H9 (cell line): Measurements from ENCODE around the gene ZNF568. TPM values are rescaled to one million over a fixed set of nuclear protein-coding genes. Genes with fewer than 3 reads are reported as not detected.

Source experiments
- DNase-seq: peaks from one replicate; pipeline ENCODE4 v3.0.0-alpha.2; 2017
- H2AFZ ChIP-seq: one replicate; pipeline ENCODE4 v1.6.1; 2013; ENCODE audit warnings: mild to moderate bottlenecking, low read length, control low read depth, moderate library complexity
- H2AK5ac ChIP-seq: 2 replicates; pipeline ENCODE4 v1.6.1; 2013; ENCODE audit warnings: low read length, control low read depth, mixed read lengths; ENCODE audit not compliant: insufficient read length
- H2BK120ac ChIP-seq: one replicate; pipeline ENCODE4 v1.6.1; 2013; ENCODE audit warnings: low read depth, mild to moderate bottlenecking, low read length, control low read depth, inconsistent platforms; ENCODE audit not compliant: poor library complexity, severe bottlenecking
- H2BK12ac ChIP-seq: 2 replicates; pipeline ENCODE4 v1.6.1; 2013; ENCODE audit warnings: low read length, control low read depth, mixed read lengths, low read depth; ENCODE audit not compliant: insufficient read length
- H2BK15ac ChIP-seq: 2 replicates; pipeline ENCODE4 v1.6.1; 2013; ENCODE audit warnings: low read depth, low read length, control low read depth
- H2BK20ac ChIP-seq: one replicate; pipeline ENCODE4 v1.6.1; 2013; ENCODE audit warnings: low read depth, mild to moderate bottlenecking, low read length, control low read depth, inconsistent platforms; ENCODE audit not compliant: poor library complexity, severe bottlenecking
- H2BK5ac ChIP-seq: 2 replicates; pipeline ENCODE4 v1.6.1; 2013; ENCODE audit warnings: low read length, control low read depth, mixed read lengths; ENCODE audit not compliant: insufficient read length
- H3K14ac ChIP-seq: 2 replicates; pipeline ENCODE4 v1.6.1; 2013; ENCODE audit warnings: low read length, control low read depth; ENCODE audit not compliant: insufficient read depth
- H3K18ac ChIP-seq: 2 replicates; pipeline ENCODE4 v1.6.1; 2013; ENCODE audit warnings: low read depth, mild to moderate bottlenecking, mixed read lengths, low read length, control low read depth; ENCODE audit not compliant: insufficient read length
- H3K23ac ChIP-seq: 2 replicates; pipeline ENCODE4 v1.6.1; 2013; ENCODE audit warnings: low read length, control low read depth, mixed read lengths, low read depth; ENCODE audit not compliant: insufficient read length
- H3K23me2 ChIP-seq: 2 replicates; pipeline ENCODE4 v1.6.1; 2013; ENCODE audit warnings: low read depth, mild to moderate bottlenecking, mixed read lengths, low read length, control low read depth; ENCODE audit not compliant: insufficient read length, poor library complexity, severe bottlenecking
- H3K27ac ChIP-seq: 2 replicates; pipeline ENCODE4 v1.5.1; 2013; ENCODE audit warnings: low read length, control low read depth, mixed read lengths, low read depth; ENCODE audit not compliant: insufficient read length
- H3K27me3 ChIP-seq: 2 replicates; pipeline ENCODE4 v1.6.1; 2013; ENCODE audit warnings: low read length, control low read depth, inconsistent platforms; ENCODE audit not compliant: insufficient read depth
- H3K4ac ChIP-seq: 2 replicates; pipeline ENCODE4 v1.6.1; 2013; ENCODE audit warnings: low read depth, mild to moderate bottlenecking, control low read depth, inconsistent platforms, low read length, moderate library complexity
- H3K4me1 ChIP-seq: 2 replicates; pipeline ENCODE4 v1.6.1; 2013; ENCODE audit warnings: low read length, control low read depth, inconsistent platforms; ENCODE audit not compliant: insufficient read depth
- H3K4me2 ChIP-seq: 2 replicates; pipeline ENCODE4 v1.6.1; 2013; ENCODE audit warnings: low read length, control low read depth, mixed read lengths; ENCODE audit not compliant: insufficient read length, insufficient read depth
- H3K56ac ChIP-seq: 2 replicates; pipeline ENCODE4 v1.6.1; 2013; ENCODE audit warnings: low read depth, mild to moderate bottlenecking, mixed read lengths, low read length, control low read depth; ENCODE audit not compliant: insufficient read length
- H3K79me1 ChIP-seq: 2 replicates; pipeline ENCODE4 v1.6.1; 2013; ENCODE audit warnings: low read depth, mild to moderate bottlenecking, moderate library complexity, low read length, control low read depth, inconsistent platforms; ENCODE audit not compliant: insufficient read depth, poor library complexity, severe bottlenecking
- H3K79me2 ChIP-seq: 2 replicates; pipeline ENCODE4 v1.6.1; 2013; ENCODE audit warnings: low read length, control low read depth, inconsistent platforms; ENCODE audit not compliant: insufficient read depth
- H3K9ac ChIP-seq: 2 replicates; pipeline ENCODE4 v1.6.1; 2013; ENCODE audit warnings: low read length, control low read depth, mixed read lengths; ENCODE audit not compliant: insufficient read length; ENCODE audit errors: extremely low read depth
- H3K9me3 ChIP-seq: one replicate; pipeline ENCODE4 v1.6.1; 2013; ENCODE audit warnings: low read depth, low read length, inconsistent platforms; ENCODE audit not compliant: control insufficient read depth
- H3T11ph ChIP-seq: one replicate; pipeline ENCODE4 v1.6.1; 2013; ENCODE audit warnings: mild to moderate bottlenecking, low read length, control low read depth, inconsistent platforms
- H4K20me1 ChIP-seq: one replicate; pipeline ENCODE4 v1.6.1; 2013; ENCODE audit not compliant: control insufficient read depth, insufficient read length, insufficient read depth
- H4K5ac ChIP-seq: 2 replicates; pipeline ENCODE4 v1.6.1; 2013; ENCODE audit warnings: low read depth, mild to moderate bottlenecking, mixed read lengths, low read length, control low read depth; ENCODE audit not compliant: insufficient read length
- H4K8ac ChIP-seq: replicated peaks from 2 replicates; pipeline ENCODE4 v1.6.1; 2013; ENCODE audit warnings: low read length, control low read depth, mixed read lengths, low read depth; ENCODE audit not compliant: insufficient read length
- H4K91ac ChIP-seq: 2 replicates; pipeline ENCODE4 v1.6.1; 2013; ENCODE audit warnings: low read depth, mild to moderate bottlenecking, moderate library complexity, mixed read lengths, low read length, control low read depth; ENCODE audit not compliant: insufficient read length
- H3K27ac Mint-ChIP-seq, 3 experiments: 2 replicates in 2 of 3; 3 replicates in 1 of 3; pipeline ENCODE4 v1.8.0; 2020 to 2021; ENCODE audit warnings: mixed read lengths in 3 of 3, mild to moderate bottlenecking in 1 of 3, moderate library complexity in 1 of 3
- H3K27me3 Mint-ChIP-seq: 2 replicates; pipeline ENCODE4 v1.8.0; 2021; ENCODE audit warnings: low read depth, mild to moderate bottlenecking, moderate library complexity, mixed read lengths
- H3K36me3 Mint-ChIP-seq, 3 experiments: 2 replicates in 2 of 3; 3 replicates in 1 of 3; pipeline ENCODE4 v1.8.0; 2020 to 2021; ENCODE audit warnings: low read depth in 3 of 3, mixed read lengths in 3 of 3; ENCODE audit not compliant: insufficient read depth in 1 of 3
- H3K4me1 Mint-ChIP-seq, 2 experiments: 2 replicates each; pipeline ENCODE4 v1.8.0; 2020; ENCODE audit warnings: mixed read lengths in 2 of 2
- H3K4me3 Mint-ChIP-seq, 2 experiments: 2 replicates in 1 of 2; 3 replicates in 1 of 2; pipeline ENCODE4 v1.8.0; 2020 to 2021; ENCODE audit warnings: mild to moderate bottlenecking in 2 of 2, mixed read lengths in 2 of 2, moderate library complexity in 1 of 2
- H3K9me3 Mint-ChIP-seq, 2 experiments: 2 replicates in 1 of 2; 3 replicates in 1 of 2; pipeline ENCODE4 v1.8.0; 2020; ENCODE audit warnings: mild to moderate bottlenecking in 2 of 2, mixed read lengths in 2 of 2, moderate library complexity in 1 of 2
- WGBS: extraction: QIAGEN DNeasy Blood & Tissue Kit; methylation state at CpG from one replicate; pipeline ENCODE4 v1.1.7; 2013; ENCODE audit warnings: missing lambda C conversion rate, low lambda C conversion rate, mixed read lengths; ENCODE audit not compliant: insufficient read length; ENCODE audit errors: extremely low coverage; 5-methylcytosine and 5-hydroxymethylcytosine counted together
- total RNA-seq: library from RNA; stranded (reverse); gene quantifications from 2 replicates; pipeline ENCODE4 v1.2.1, GENCODE V29; 2021
- TF ChIP-seq, protein P1 (sequence below): fragments of 200-600 bp; sonication (generic); conservative IDR thresholded peaks from 3 replicates; pipeline ENCODE4 v1.8.0; 2021; ENCODE audit warnings: antibody characterized with exemption, mild to moderate bottlenecking

Gene ZNF568
- total RNA-seq, 1 experiment from 2014 or later, result 3.1 TPM

DNA sequence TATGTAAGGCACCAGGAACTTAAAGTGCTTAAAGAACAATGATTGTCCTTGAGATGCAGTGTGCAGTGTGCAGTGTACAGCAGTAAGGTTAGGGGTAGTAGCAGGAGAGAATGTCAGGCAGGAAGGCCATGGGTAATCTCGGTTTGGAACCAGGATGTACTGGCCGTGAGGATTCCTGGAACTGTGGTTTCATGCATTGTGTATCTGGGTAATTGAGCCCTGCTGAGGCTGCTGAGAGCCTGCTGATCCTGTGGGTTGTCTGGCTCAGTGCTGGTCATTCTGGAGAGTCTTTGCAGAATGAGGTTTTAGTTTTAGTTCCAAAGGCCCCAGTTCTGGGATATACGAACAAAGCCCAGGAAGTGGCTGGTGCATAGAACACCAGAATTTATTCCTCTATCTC is 71.0 kb downstream of the ZNF568 start:
- Mint-ChIP-seq H3K36me3 (peaks cover 0 to 45% (median 14%) of the 10 kb centered on the region in 3 experiments; a peak in 6 of 7 replicates), H3K4me1 (no peaks in the 10 kb centered on the region), H3K27ac (no peak overlapping the region), H3K4me3 (no peak overlapping the region), H3K9me3 (peaks cover 87 to 93% of the 10 kb centered on the region in 2 experiments), H3K27me3 (no peaks in the 10 kb centered on the region; the same call in 1 of the 2 replicates)
- DNase-seq, result no peak
- Histone ChIP-seq H2BK15ac (no peak overlapping the region), H3K14ac (no peak overlapping the region), H3K23ac (no peak overlapping the region), H4K5ac (no peak overlapping the region), H3K27me3 (no peaks in the 10 kb centered on the region), H3K56ac (no peak overlapping the region), H4K8ac (no peak overlapping the region), H2AFZ (no peak overlapping the region), H2BK20ac (no peak overlapping the region), H3K9ac (no peak overlapping the region), H3K4ac (no peak overlapping the region), H3K23me2 (no peaks in the 10 kb centered on the region), H3K79me1 (no peaks in the 10 kb centered on the region), H3T11ph (no peak overlapping the region), H3K18ac (no peak overlapping the region), H3K79me2 (no peaks in the 10 kb centered on the region), H2BK12ac (no peak overlapping the region), H3K27ac (no peak overlapping the region), H3K4me1 (no peaks in the 10 kb centered on the region), H2AK5ac (no peak overlapping the region), H2BK120ac (no peak overlapping the region), H3K4me2 (no peak overlapping the region), H4K91ac (no peak overlapping the region), H2BK5ac (no peak overlapping the region), H4K20me1 (no peaks in the 10 kb centered on the region), H3K9me3 (peaks cover 67% of the 10 kb centered on the region)
- no CpG with 5 or more reads among the region's 3 CpGs for WGBS
- TF ChIP-seq, protein P1, sequence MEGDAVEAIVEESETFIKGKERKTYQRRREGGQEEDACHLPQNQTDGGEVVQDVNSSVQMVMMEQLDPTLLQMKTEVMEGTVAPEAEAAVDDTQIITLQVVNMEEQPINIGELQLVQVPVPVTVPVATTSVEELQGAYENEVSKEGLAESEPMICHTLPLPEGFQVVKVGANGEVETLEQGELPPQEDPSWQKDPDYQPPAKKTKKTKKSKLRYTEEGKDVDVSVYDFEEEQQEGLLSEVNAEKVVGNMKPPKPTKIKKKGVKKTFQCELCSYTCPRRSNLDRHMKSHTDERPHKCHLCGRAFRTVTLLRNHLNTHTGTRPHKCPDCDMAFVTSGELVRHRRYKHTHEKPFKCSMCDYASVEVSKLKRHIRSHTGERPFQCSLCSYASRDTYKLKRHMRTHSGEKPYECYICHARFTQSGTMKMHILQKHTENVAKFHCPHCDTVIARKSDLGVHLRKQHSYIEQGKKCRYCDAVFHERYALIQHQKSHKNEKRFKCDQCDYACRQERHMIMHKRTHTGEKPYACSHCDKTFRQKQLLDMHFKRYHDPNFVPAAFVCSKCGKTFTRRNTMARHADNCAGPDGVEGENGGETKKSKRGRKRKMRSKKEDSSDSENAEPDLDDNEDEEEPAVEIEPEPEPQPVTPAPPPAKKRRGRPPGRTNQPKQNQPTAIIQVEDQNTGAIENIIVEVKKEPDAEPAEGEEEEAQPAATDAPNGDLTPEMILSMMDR, result no peak
